ENCODE measurements around the gene SGMS1. TPM values are rescaled to one million over a fixed set of nuclear protein-coding genes. Genes with fewer than 3 reads are reported as not detected.

Gene SGMS1
- total RNA-seq, 4 donors from 2014 or later: 139 to 198 (median 173) TPM

GRCh38 chr10:50346942-50347341 lies 276.8 kb downstream of the SGMS1 start:
- Histone ChIP-seq H3K4me1 (peaks cover 9% of the 10 kb centered on the region), H3K27me3 (no peaks in the 10 kb centered on the region), H3K9me3 (peaks cover 6% of the 10 kb centered on the region), H3K4me3 (no peak overlapping the region), H3K36me3 (peaks cover 15% of the 10 kb centered on the region), H3K27ac (no peak overlapping the region)
- TF ChIP-seq, protein P1, sequence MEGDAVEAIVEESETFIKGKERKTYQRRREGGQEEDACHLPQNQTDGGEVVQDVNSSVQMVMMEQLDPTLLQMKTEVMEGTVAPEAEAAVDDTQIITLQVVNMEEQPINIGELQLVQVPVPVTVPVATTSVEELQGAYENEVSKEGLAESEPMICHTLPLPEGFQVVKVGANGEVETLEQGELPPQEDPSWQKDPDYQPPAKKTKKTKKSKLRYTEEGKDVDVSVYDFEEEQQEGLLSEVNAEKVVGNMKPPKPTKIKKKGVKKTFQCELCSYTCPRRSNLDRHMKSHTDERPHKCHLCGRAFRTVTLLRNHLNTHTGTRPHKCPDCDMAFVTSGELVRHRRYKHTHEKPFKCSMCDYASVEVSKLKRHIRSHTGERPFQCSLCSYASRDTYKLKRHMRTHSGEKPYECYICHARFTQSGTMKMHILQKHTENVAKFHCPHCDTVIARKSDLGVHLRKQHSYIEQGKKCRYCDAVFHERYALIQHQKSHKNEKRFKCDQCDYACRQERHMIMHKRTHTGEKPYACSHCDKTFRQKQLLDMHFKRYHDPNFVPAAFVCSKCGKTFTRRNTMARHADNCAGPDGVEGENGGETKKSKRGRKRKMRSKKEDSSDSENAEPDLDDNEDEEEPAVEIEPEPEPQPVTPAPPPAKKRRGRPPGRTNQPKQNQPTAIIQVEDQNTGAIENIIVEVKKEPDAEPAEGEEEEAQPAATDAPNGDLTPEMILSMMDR (IDR thresholded peaks at IDR 0.05): no peak
- no peak for TF ChIP-seq EP300 (IDR thresholded peaks at IDR 0.05)
- no peak for TF ChIP-seq POLR2A (IDR thresholded peaks at IDR 0.05)
- TF ChIP-seq POLR2AphosphoS5 (IDR thresholded peaks at IDR 0.05): no peak
- WGBS: 66% methylated on average over 2 of the region's 2 CpGs
- DNase-seq (ENCODE audit: low spot score in 2 of 2): no peak

DNA sequence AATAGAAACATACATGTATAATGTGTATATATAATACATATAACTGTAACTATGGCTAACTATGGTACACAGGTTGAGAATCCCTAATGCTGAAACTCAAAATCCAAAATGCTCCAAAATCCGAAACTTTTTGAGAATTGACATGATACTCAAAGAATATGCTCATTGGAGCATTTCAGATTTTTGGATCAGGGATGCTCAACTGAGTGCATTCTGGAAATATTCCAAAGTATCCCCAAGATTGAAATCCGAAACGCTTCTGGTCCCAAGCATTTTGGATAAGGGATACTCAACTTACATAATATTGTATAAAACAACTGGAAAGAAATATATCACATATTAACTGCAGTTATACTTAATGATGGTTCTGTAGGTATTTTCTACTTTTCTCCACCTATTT lies 278.2 kb downstream of the SGMS1 start:
- TF ChIP-seq, protein P1 (IDR thresholded peaks at IDR 0.05): no peak
- Histone ChIP-seq H3K4me1 (peaks cover 9% of the 10 kb centered on the region), H3K27me3 (no peaks in the 10 kb centered on the region), H3K27ac (no peak overlapping the region), H3K9me3 (peaks cover 6% of the 10 kb centered on the region), H3K4me3 (no peak overlapping the region), H3K36me3 (peaks cover 21% of the 10 kb centered on the region)
- DNase-seq (ENCODE audit: low spot score in 2 of 2): no peak
- WGBS: 95% methylated on average over 3 of the region's 3 CpGs

DNA sequence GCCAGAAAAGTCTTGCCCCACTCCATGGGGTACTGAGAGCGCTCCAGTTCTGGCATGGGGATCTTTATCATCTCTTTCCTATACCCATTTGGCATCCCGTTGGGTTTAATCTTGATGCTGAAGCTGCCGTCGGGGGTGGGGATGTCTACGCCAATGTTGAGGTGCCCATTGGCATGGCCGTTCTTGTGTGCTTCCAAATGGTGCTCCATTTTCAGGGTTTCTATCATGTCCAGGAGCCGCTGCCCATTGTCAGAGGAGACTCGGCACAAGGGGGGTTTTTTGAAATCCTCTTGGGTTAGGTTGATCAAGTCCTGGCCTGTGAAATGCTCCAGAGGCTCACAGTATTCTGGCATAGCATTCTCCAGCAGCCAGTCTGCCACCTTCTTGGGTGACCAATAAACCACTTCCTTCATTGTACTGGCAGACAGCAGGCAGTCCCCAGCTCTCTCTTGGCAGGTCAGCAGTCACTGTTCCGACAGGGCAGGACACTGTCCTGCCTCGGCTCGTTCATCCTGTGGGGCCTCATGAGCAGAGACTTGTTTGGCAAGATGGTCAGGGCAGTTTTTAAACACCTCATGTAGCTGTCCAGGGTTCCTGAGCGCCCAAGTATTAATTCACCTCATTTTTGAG lies 279.9 kb downstream of the SGMS1 start:
- no peak overlapping the region for H3K4me3 ChIP-seq
- H3K27me3 ChIP-seq: no peaks in the 10 kb centered on the region
- H3K9me3 ChIP-seq: peaks cover under 1% of the 10 kb centered on the region
- H3K4me1 ChIP-seq: peaks cover 9% of the 10 kb centered on the region
- no peak for DNase-seq (ENCODE audit: low spot score in 2 of 2)
- TF ChIP-seq POLR2AphosphoS5 (IDR thresholded peaks at IDR 0.05) (no peak), POLR2A (IDR thresholded peaks at IDR 0.05) (no peak), EP300 (IDR thresholded peaks at IDR 0.05) (no peak)
- TF ChIP-seq, protein P1 (IDR thresholded peaks at IDR 0.05): no peak
- H3K27ac ChIP-seq: no peak overlapping the region
- 96% methylated on average over 12 of the region's 12 CpGs for WGBS
- peaks cover 24% of the 10 kb centered on the region for H3K36me3 ChIP-seq

DNA sequence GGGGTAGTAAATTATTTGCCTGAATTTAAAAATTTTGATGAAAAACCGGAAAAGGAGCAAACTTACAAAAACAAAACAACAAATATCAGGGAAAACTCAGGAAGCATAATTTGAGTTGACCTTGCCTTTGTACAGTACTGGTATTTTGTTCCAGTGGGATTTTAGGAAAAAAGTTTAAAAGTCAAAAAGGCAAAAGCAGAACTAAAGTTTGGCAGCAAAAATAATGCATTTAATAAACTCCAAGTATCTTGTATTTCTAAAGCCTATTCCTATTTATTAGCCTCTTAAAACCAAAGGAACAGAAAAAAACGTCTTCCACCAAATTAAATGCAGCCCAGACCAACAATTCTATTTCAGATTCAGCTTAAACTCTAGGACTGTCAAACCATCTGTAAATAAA lies 281.8 kb downstream of the SGMS1 start:
- Histone ChIP-seq H3K4me1 (no peaks in the 10 kb centered on the region), H3K27me3 (no peaks in the 10 kb centered on the region), H3K27ac (no peak overlapping the region), H3K36me3 (peaks cover 24% of the 10 kb centered on the region), H3K4me3 (no peak overlapping the region), H3K9me3 (no peaks in the 10 kb centered on the region)
- 56% methylated on average over 2 of the region's 2 CpGs for WGBS
- TF ChIP-seq POLR2A (IDR thresholded peaks at IDR 0.05): no peak
- no peak for TF ChIP-seq POLR2AphosphoS5 (IDR thresholded peaks at IDR 0.05)
- TF ChIP-seq EP300 (IDR thresholded peaks at IDR 0.05): no peak
- TF ChIP-seq, protein P1 (IDR thresholded peaks at IDR 0.05): no peak
- DNase-seq (ENCODE audit: low spot score in 2 of 2): no peak

DNA sequence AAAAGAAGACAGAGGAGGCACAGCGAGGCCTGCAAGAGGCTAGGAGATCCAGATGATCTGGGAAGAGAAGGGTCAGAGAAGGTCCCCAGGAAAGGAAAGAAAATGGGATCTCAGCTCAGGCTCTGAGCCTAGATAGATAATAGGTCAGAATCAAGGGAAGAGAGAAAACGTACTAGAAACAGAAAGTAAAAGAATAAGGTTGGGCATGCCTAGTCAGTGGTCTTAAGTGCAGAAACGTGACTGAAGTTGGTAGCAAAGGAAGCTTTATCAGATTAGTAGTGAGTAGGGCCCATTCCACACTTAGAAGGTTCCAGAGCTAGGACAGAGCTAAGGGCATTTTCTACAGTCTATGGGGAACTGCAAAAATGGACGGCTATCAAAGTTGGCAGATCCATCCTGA lies 287.6 kb downstream of the SGMS1 start:
- no peak for TF ChIP-seq EP300 (IDR thresholded peaks at IDR 0.05)
- TF ChIP-seq POLR2A (IDR thresholded peaks at IDR 0.05): no peak
- TF ChIP-seq, protein P1 (IDR thresholded peaks at IDR 0.05): no peak
- no peak for TF ChIP-seq POLR2AphosphoS5 (IDR thresholded peaks at IDR 0.05)
- H3K27me3 ChIP-seq: no peaks in the 10 kb centered on the region
- peaks cover 17% of the 10 kb centered on the region for H3K36me3 ChIP-seq
- H3K27ac ChIP-seq: no peak overlapping the region
- no peaks in the 10 kb centered on the region for H3K9me3 ChIP-seq
- no peaks in the 10 kb centered on the region for H3K4me1 ChIP-seq
- WGBS: 55% methylated on average over 4 of the region's 4 CpGs
- DNase-seq (ENCODE audit: low spot score in 2 of 2): no peak
- no peak overlapping the region for H3K4me3 ChIP-seq
